HepG2 (cell line): ENCODE measurements around the gene TBX18. TPM values are rescaled to one million over a fixed set of nuclear protein-coding genes. Genes with fewer than 3 reads are reported as not detected.

Experiments
- ATAC-seq: fragments of 200-7000 bp; cut with Tn5 transposase; 3 replicates; pipeline ENCODE4 v1.9.1; 2020; ENCODE audit warnings: mild to moderate bottlenecking, moderate library complexity
- BruUV-seq: library from RNA; stranded (reverse); fragments of 400-500 nt; replicated peaks from 2 replicates; lab custom pipeline; 2021; lab: Mats Ljungman, UMichigan
- CTCF ChIA-PET: fragments of 300-600 bp; formaldehyde crosslinking; extraction: SDS; loops from one replicate; lab custom pipeline; 2021; ENCODE audit warnings: low total read pairs, inconsistent platforms, low intra/inter-chr PET ratio; lab: Yijun Ruan, JAX
- POLR2A ChIA-PET: fragments of 350-600 bp; sonication (Branson Sonifier 250); formaldehyde crosslinking; loops from one replicate; lab custom pipeline; 2020; ENCODE audit warnings: antibody characterized with exemption, inconsistent platforms; lab: Yijun Ruan, JAX
- DNase-seq: peaks from one replicate; pipeline ENCODE4 v3.0.0-alpha.2; 2015; ENCODE audit warnings: low spot score
- FAIRE-seq: peaks from 3 replicates; lab custom pipeline; 2011; peaks lifted over from hg19 to GRCh38; lab: Jason Lieb, UNC
- H2AFZ ChIP-seq: one replicate; pipeline ENCODE4 v1.6.1; 2011; ENCODE audit warnings: low read length, inconsistent platforms
- H3K27ac ChIP-seq: fragments of 300-600 bp; 3 replicates; pipeline ENCODE4 v1.8.0; 2011; ENCODE audit warnings: mixed run types, mild to moderate bottlenecking, mixed read lengths, low read length, inconsistent platforms; ENCODE audit not compliant: insufficient read depth; ENCODE audit errors: extremely low read length
- H3K27me3 ChIP-seq, 2 experiments: fragments of 200-600 bp in 1 of 2; 2 replicates in 1 of 2; 3 replicates in 1 of 2; pipeline versions ENCODE4 v1.6.0 to v1.8.0; 2011; ENCODE audit warnings: low read length in 2 of 2, mild to moderate bottlenecking in 2 of 2, moderate library complexity in 2 of 2, inconsistent platforms in 1 of 2; ENCODE audit not compliant: insufficient read depth in 2 of 2, control insufficient read depth in 1 of 2
- H3K36me3 ChIP-seq, 2 experiments: fragments of 200-600 bp in 1 of 2; replicated peaks in 1 of 2; 2 replicates in 1 of 2; 3 replicates in 1 of 2; pipeline versions ENCODE4 v1.5.1 to v1.8.0; 2011; ENCODE audit warnings: low read length in 2 of 2, inconsistent platforms in 1 of 2; ENCODE audit not compliant: insufficient read depth in 2 of 2, control insufficient read depth in 1 of 2
- H3K4me1 ChIP-seq: 2 replicates; pipeline ENCODE4 v1.5.1; 2012; ENCODE audit warnings: low read length, inconsistent platforms; ENCODE audit not compliant: insufficient read depth
- H3K4me2 ChIP-seq: 2 replicates; pipeline ENCODE4 v1.6.0; 2011; ENCODE audit warnings: low read depth, low read length, inconsistent platforms
- H3K4me3 ChIP-seq, 3 experiments: fragments of 200-600 bp in 1 of 3; sonication (generic), shearing (Covaris generic) in 1 of 3; replicated peaks in 1 of 3; 2 replicates each; pipeline ENCODE4 v1.5.1; 2011 to 2016; ENCODE audit warnings: low read length in 3 of 3, inconsistent platforms in 2 of 3, low read depth in 2 of 3, mild to moderate bottlenecking in 2 of 3, control low read depth in 1 of 3, mixed read lengths in 1 of 3; ENCODE audit not compliant: insufficient read depth in 1 of 3
- H3K79me2 ChIP-seq: one replicate; pipeline ENCODE4 v1.6.1; 2011; ENCODE audit warnings: low read length, inconsistent platforms; ENCODE audit not compliant: insufficient read depth
- H3K9ac ChIP-seq: 2 replicates; pipeline ENCODE4 v1.6.0; 2011; ENCODE audit warnings: mild to moderate bottlenecking, low read depth, low read length, inconsistent platforms; ENCODE audit not compliant: insufficient read depth
- H3K9me3 ChIP-seq: 2 replicates; pipeline ENCODE4 v1.5.1; 2012; ENCODE audit warnings: mild to moderate bottlenecking, low read length
- H4K20me1 ChIP-seq: 2 replicates; pipeline ENCODE4 v1.6.0; 2011; ENCODE audit warnings: inconsistent platforms, mild to moderate bottlenecking, low read length, moderate library complexity; ENCODE audit not compliant: insufficient read depth
- ATRX ChIP-seq: sonication (generic); formaldehyde crosslinking; IDR thresholded peaks from 2 replicates; pipeline ENCODE4 v1.4.0; 2020; ENCODE audit warnings: missing genetic modification reagents, borderline replicate concordance
- BRD4 ChIP-seq: sonication (generic); formaldehyde crosslinking; IDR thresholded peaks from 2 replicates; pipeline ENCODE4 v1.4.0; 2020; ENCODE audit warnings: missing genetic modification reagents
- CEBPB ChIP-seq: IDR thresholded peaks from 2 replicates; pipeline ENCODE4 v1.6.1; 2011; ENCODE audit warnings: low read depth, low read length, improper control_type of control experiment, borderline replicate concordance
- GFI1 ChIP-seq: sonication (generic); formaldehyde crosslinking; IDR thresholded peaks from 2 replicates; pipeline ENCODE4 v1.5.0; 2020; ENCODE audit warnings: missing genetic modification reagents, mild to moderate bottlenecking, borderline replicate concordance
- HES4 ChIP-seq: sonication (generic); formaldehyde crosslinking; IDR thresholded peaks from 2 replicates; pipeline ENCODE4 v1.9.0; 2021; ENCODE audit warnings: mild to moderate bottlenecking, missing genetic modification reagents, borderline replicate concordance
- KAT2B ChIP-seq: fragments of 150-350 bp; IDR thresholded peaks from 2 replicates; pipeline ENCODE4 v1.6.1; 2014; ENCODE audit warnings: low read depth, low read length, borderline replicate concordance
- KDM3A ChIP-seq: IDR thresholded peaks from 2 replicates; pipeline ENCODE4 v1.6.1; 2018; ENCODE audit warnings: low read depth, missing compliant biosample characterization
- KDM6A ChIP-seq: IDR thresholded peaks from 2 replicates; pipeline ENCODE4 v1.6.1; 2016; ENCODE audit warnings: low read depth
- MZF1 ChIP-seq: sonication (generic); formaldehyde crosslinking; IDR thresholded peaks from 2 replicates; pipeline ENCODE4 v1.8.1; 2023; ENCODE audit warnings: mild to moderate bottlenecking, missing genetic modification reagents, borderline replicate concordance
- NRL ChIP-seq: sonication (generic); formaldehyde crosslinking; IDR thresholded peaks from 2 replicates; pipeline ENCODE4 v1.5.0; 2020; ENCODE audit warnings: missing genetic modification reagents, mild to moderate bottlenecking, moderate library complexity, borderline replicate concordance
- TMF1 ChIP-seq: sonication (generic); formaldehyde crosslinking; IDR thresholded peaks from 2 replicates; pipeline ENCODE4 v1.8.1; 2022; ENCODE audit warnings: low read depth, missing genetic modification reagents
- XRCC5 ChIP-seq: fragments of 200-400 bp; formaldehyde crosslinking; optimal IDR thresholded peaks from 2 replicates; pipeline ENCODE3; 2017; ENCODE audit warnings: mild to moderate bottlenecking, low read length
- ZBTB42 ChIP-seq: sonication (generic); formaldehyde crosslinking; IDR thresholded peaks from 2 replicates; pipeline ENCODE4 v1.5.0; 2020; ENCODE audit warnings: mild to moderate bottlenecking, missing genetic modification reagents
- ZFP1 ChIP-seq: IDR thresholded peaks from 2 replicates; pipeline ENCODE4 v1.6.1; 2016
- ZFP36L1 ChIP-seq: sonication (generic); formaldehyde crosslinking; IDR thresholded peaks from 2 replicates; pipeline ENCODE4 v1.8.0; 2022; ENCODE audit warnings: mild to moderate bottlenecking, missing genetic modification reagents, moderate library complexity
- ZNF10 ChIP-seq: sonication (generic); formaldehyde crosslinking; IDR thresholded peaks from 2 replicates; pipeline ENCODE4 v1.4.0; 2020; ENCODE audit warnings: mild to moderate bottlenecking, low read depth, missing genetic modification reagents, borderline replicate concordance
- ZNF776 ChIP-seq: sonication (generic); formaldehyde crosslinking; IDR thresholded peaks from 2 replicates; pipeline ENCODE4 v1.4.0; 2020; ENCODE audit warnings: mild to moderate bottlenecking, missing genetic modification reagents
- ZNF788 ChIP-seq: sonication (generic); formaldehyde crosslinking; IDR thresholded peaks from 2 replicates; pipeline ENCODE4 v1.5.0; 2020; ENCODE audit warnings: mild to moderate bottlenecking, missing genetic modification reagents, borderline replicate concordance
- ZSCAN9 ChIP-seq: IDR thresholded peaks from 2 replicates; pipeline ENCODE4 v1.6.1; 2016; ENCODE audit warnings: borderline replicate concordance
- WGBS: methylation state at CpG from one replicate; pipeline ENCODE4 v1.1.6; 2017; ENCODE audit warnings: low lambda C conversion rate; 5-methylcytosine and 5-hydroxymethylcytosine counted together
- in situ Hi-C: cut with HindIII; loops from 2 replicates; pipeline ENCODE4 v1.10.0; 2017; ENCODE audit warnings: low pct_unique_long_range_greater_than_20kb; ENCODE audit not compliant: extremely low pct_ligation_motif_present
- intact Hi-C: fragments of 100-400 bp; cut with micrococcal nuclease; formaldehyde crosslinking; loops from one replicate; pipeline ENCODE4 v1.10.0; 2022; ENCODE audit not compliant: unreplicated experiment
- polyA plus RNA-seq, 8 experiments: library from polyadenylated mRNA; depleted of rRNA in 3 of 8; stranded (reverse) in 7 of 8; unstranded in 1 of 8; fragments of >200 nt; fragmentation: Illumina TruSeq in 4 of 8; extraction: Trizol in 4 of 8; gene quantifications; 2 replicates each; pipeline versions ENCODE4 v1.2.1 to v1.2.3, GENCODE V29; 2011 to 2016; ENCODE audit warnings: low read depth in 4 of 8, missing spikeins in 1 of 8, mixed read lengths in 1 of 8; ENCODE audit not compliant: insufficient read depth in 1 of 8
- total RNA-seq, 5 experiments: library from RNA; depleted of rRNA; stranded (reverse); fragments of >200 nt; fragmentation: Illumina TruSeq; extraction: Trizol; gene quantifications; 2 replicates each; pipeline ENCODE4 v1.2.3, GENCODE V29; 2016; ENCODE audit warnings: low read depth in 1 of 5
- TF ChIP-seq, protein P1 (sequence below), 2 experiments: fragments of 450-650 bp in 1 of 2; sonication (generic) in 1 of 2; formaldehyde crosslinking; IDR thresholded peaks; 2 replicates each; pipeline versions ENCODE4 v1.5.0 to v1.8.0; 2020 to 2022; ENCODE audit warnings: mild to moderate bottlenecking in 1 of 2, missing genetic modification reagents in 1 of 2

The TBX18 gene
- total and polyA plus RNA-seq, 2 of the 13 experiments (the other 11 are each of a cell fraction or from before 2014, with no cell fraction given): not detected

DNA sequence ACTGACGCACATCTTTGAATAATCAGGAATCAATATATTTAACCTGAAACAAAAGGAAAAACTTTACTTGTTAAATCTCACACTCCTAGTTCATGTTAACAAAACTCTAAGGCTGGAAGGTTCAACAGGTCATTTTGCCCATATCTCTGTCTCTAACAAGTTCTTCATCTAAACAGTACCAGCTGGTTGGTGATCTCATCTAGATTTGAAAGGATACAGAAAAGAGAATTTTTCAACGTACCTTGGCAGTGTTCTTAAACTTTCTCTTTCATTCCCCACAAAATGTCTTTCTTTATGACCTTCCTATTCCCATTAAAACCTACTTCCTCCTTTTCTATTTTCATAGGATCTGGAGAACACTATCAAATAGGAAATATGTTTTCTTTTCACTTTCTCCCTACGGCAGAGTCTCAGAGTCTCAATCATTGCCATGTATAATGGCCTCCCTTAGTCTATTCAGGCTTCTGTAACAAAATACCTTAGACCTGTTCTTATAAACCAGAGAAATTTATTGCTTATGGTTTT, 111.3 kb downstream of the TBX18 start:
- no peak overlapping the region for H3K4me2 ChIP-seq

DNA sequence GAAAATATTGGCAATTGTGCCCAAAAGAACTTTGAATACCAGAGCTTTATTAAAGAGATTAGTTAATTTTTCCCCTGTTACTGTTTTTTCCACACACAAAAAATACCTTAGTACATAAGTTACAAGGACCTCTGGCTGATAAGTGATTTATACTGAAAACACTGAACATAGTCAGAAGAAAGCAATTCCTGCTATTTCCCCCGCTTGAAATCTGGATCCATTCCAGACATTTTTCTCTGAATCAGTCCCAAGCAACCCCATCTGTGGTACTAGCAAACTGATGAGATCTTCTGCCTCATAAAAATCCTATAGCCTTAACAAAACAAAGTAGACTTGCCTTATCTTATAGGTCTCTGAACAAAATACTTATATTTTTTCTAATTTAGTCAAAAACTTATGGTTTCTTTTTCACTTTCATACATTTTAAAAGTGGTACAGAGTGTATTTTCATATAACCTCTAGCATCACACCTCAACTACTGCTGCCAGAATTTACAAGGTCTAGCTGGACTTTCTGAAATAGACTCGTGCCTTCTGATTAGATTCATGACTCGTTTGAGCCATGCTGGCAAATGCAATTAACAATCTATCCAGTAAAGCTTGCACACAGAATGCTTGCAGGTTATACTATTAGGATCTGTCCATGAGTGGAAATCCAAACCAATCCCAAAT, 111.9 kb downstream of the TBX18 start:
- Histone ChIP-seq H3K79me2 (no peaks in the 10 kb centered on the region), H3K27ac (no peak overlapping the region), H3K4me1 (no peaks in the 10 kb centered on the region), H4K20me1 (no peaks in the 10 kb centered on the region), H3K4me3 (no peak overlapping the region), H3K9ac (no peak overlapping the region), H3K27me3 (no peaks in the 10 kb centered on the region), H3K36me3 (no peaks in the 10 kb centered on the region), H3K4me2 (no peak overlapping the region), H3K9me3 (no peaks in the 10 kb centered on the region), H2AFZ (no peak overlapping the region)
- CTCF ChIA-PET: no interaction called here
- DNase-seq (no peak), FAIRE-seq (no peak), ATAC-seq (no peak)
- 1% methylated on average over 3 of the region's 3 CpGs for WGBS
- intact Hi-C loops (no loop called here), in situ Hi-C loops (no loop called here)
- POLR2A ChIA-PET: no interaction called here
- BruUV-seq: no TSS peak
- no peak for TF ChIP-seq KAT2B
- TF ChIP-seq ZBTB42 (CRISPR knock-in tag): no peak
- no peak for TF ChIP-seq GFI1 (CRISPR knock-in tag)
- TF ChIP-seq HES4: no peak
- TF ChIP-seq ZFP1 (CRISPR knock-in tag): no peak
- TF ChIP-seq ZNF776 (CRISPR knock-in tag): no peak
- TF ChIP-seq TMF1 (CRISPR knock-in tag): no peak
- no peak for TF ChIP-seq XRCC5
- no peak for TF ChIP-seq ATRX (CRISPR knock-in tag)
- no peak for TF ChIP-seq KDM6A
- no peak for TF ChIP-seq MZF1 (CRISPR knock-in tag)
- TF ChIP-seq ZNF788 (CRISPR knock-in tag): no peak
- TF ChIP-seq, protein P1, sequence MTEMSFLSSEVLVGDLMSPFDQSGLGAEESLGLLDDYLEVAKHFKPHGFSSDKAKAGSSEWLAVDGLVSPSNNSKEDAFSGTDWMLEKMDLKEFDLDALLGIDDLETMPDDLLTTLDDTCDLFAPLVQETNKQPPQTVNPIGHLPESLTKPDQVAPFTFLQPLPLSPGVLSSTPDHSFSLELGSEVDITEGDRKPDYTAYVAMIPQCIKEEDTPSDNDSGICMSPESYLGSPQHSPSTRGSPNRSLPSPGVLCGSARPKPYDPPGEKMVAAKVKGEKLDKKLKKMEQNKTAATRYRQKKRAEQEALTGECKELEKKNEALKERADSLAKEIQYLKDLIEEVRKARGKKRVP (CRISPR knock-in tag; IDR thresholded peaks at IDR 0.05): no peak
- no peak for TF ChIP-seq ZSCAN9 (CRISPR knock-in tag)
- TF ChIP-seq ZNF10 (CRISPR knock-in tag): no peak

More for the DNA sequence above, 111.3 kb downstream of the TBX18 start:
- POLR2A ChIA-PET: no interaction called here
- no peak overlapping the region for H3K4me3 ChIP-seq
- CTCF ChIA-PET: no interaction called here
- H3K9ac ChIP-seq: no peak overlapping the region
- no peaks in the 10 kb centered on the region for H3K79me2 ChIP-seq
- in situ Hi-C loops: no loop called here
- H4K20me1 ChIP-seq: no peaks in the 10 kb centered on the region
- H2AFZ ChIP-seq: no peak overlapping the region
- H3K9me3 ChIP-seq: no peaks in the 10 kb centered on the region
- WGBS: 2% methylated on average over 3 of the region's 3 CpGs
- no peak overlapping the region for H3K27ac ChIP-seq
- no TSS peak for BruUV-seq
- H3K4me1 ChIP-seq: no peaks in the 10 kb centered on the region
- H3K36me3 ChIP-seq: no peaks in the 10 kb centered on the region
- intact Hi-C loops: no loop called here
- no peaks in the 10 kb centered on the region for H3K27me3 ChIP-seq
- DNase-seq: no peak
- ATAC-seq: no peak
- TF ChIP-seq NRL (CRISPR knock-in tag) (no peak), KDM3A (CRISPR knock-in tag) (no peak), CEBPB (no peak), ZFP36L1 (no peak), BRD4 (no peak)
- no peak for FAIRE-seq
